T-cell (primary cell): ENCODE data around the gene LRRC4C. TPM values are rescaled to one million over a fixed set of nuclear protein-coding genes. Genes with fewer than 3 reads are reported as not detected.
"Not testable (repeated sequence)": the region's sequence is repeated elsewhere in the genome, so short reads cannot be mapped to it uniquely, and the experiment has no call there.

ENCODE experiments used
- ATAC-seq, 4 experiments: fragments of 200-7000 bp in 3 of 4; fragments of 150-1000 bp in 1 of 4; cut with Tn5 transposase; replicated peaks in 1 of 4; 1 replicate in 3 of 4; 2 replicates in 1 of 4; pipeline ENCODE4 v1.10.0; 2021; ENCODE audit warnings: moderate library complexity in 3 of 4, mild to moderate bottlenecking in 2 of 4, moderate number of reproducible peaks in 1 of 4
- CTCF ChIA-PET, 2 donors: fragments of 300-600 bp; sonication (Branson Sonifier 250); formaldehyde crosslinking; loops; one replicate each; lab custom pipeline; 2022; ENCODE audit warnings: antibody characterized with exemption in 2 of 2; lab: Charles Lee
- POLR2A ChIA-PET, 2 donors: fragments of 300-600 bp; sonication (Branson Sonifier 250); formaldehyde crosslinking; loops; one replicate each; lab custom pipeline; 2022; ENCODE audit warnings: antibody characterized with exemption in 2 of 2; lab: Charles Lee
- DNase-seq, 35 experiments: peaks; one replicate each; pipeline versions ENCODE4 v3.0.0 to v3.0.0-alpha.2; 2013 to 2023
- H3K27ac ChIP-seq: one replicate; pipeline ENCODE4 v1.5.1; 2013; ENCODE audit warnings: low read length
- H3K27me3 ChIP-seq, 2 experiments: replicated peaks in 1 of 2; 1 replicate in 1 of 2; 2 replicates in 1 of 2; pipeline versions ENCODE4 v1.6.1 to v1.7.0; 2013; ENCODE audit warnings: low read length in 1 of 2, mixed read lengths in 1 of 2; ENCODE audit not compliant: control insufficient read depth in 2 of 2, insufficient read depth in 2 of 2; ENCODE audit errors: extremely low read depth in 1 of 2
- H3K36me3 ChIP-seq, 2 donors: 1 replicate in 1 of 2; 2 replicates in 1 of 2; pipeline versions ENCODE4 v1.6.1 to v1.7.0; 2013; ENCODE audit warnings: low read length in 1 of 2; ENCODE audit not compliant: control insufficient read depth in 2 of 2, insufficient read depth in 1 of 2; ENCODE audit errors: extremely low read depth in 1 of 2
- H3K4me1 ChIP-seq, 2 experiments: 1 replicate in 1 of 2; 2 replicates in 1 of 2; pipeline versions ENCODE4 v1.6.1 to v1.7.0; 2013; ENCODE audit warnings: low read length in 2 of 2, mixed read lengths in 1 of 2; ENCODE audit not compliant: insufficient read depth in 2 of 2, control insufficient read depth in 1 of 2; ENCODE audit errors: extremely low read depth in 1 of 2
- H3K4me3 ChIP-seq, 2 donors: 1 replicate in 1 of 2; 2 replicates in 1 of 2; pipeline versions ENCODE4 v1.5.1 to v1.7.0; 2013; ENCODE audit warnings: mild to moderate bottlenecking in 2 of 2, low read length in 1 of 2, moderate library complexity in 1 of 2; ENCODE audit not compliant: control insufficient read depth in 1 of 2; ENCODE audit errors: extremely low read depth in 1 of 2
- H3K9me3 ChIP-seq: 2 replicates; pipeline ENCODE4 v1.7.0; 2013
- H3K27ac Mint-ChIP-seq, 2 donors: one replicate each; pipeline ENCODE4 v1.8.0; 2020 to 2021; ENCODE audit warnings: mild to moderate bottlenecking in 2 of 2, mixed read lengths in 2 of 2
- H3K27me3 Mint-ChIP-seq, 2 donors: one replicate each; pipeline ENCODE4 v1.8.0; 2021 to 2022; ENCODE audit warnings: mixed read lengths in 2 of 2
- H3K36me3 Mint-ChIP-seq: one replicate; pipeline ENCODE4 v1.8.0; 2021; ENCODE audit warnings: mixed read lengths
- H3K4me1 Mint-ChIP-seq, 3 donors: one replicate each; pipeline ENCODE4 v1.8.0; 2020 to 2022; ENCODE audit warnings: mixed read lengths in 3 of 3, mild to moderate bottlenecking in 1 of 3
- H3K4me3 Mint-ChIP-seq, 3 donors: one replicate each; pipeline ENCODE4 v1.8.0; 2020 to 2022; ENCODE audit warnings: mild to moderate bottlenecking in 3 of 3, mixed read lengths in 3 of 3, moderate library complexity in 3 of 3
- H3K9me3 Mint-ChIP-seq, 3 donors: one replicate each; pipeline ENCODE4 v1.8.0; 2020 to 2022; ENCODE audit warnings: mixed read lengths in 3 of 3
- WGBS: methylation state at CpG from one replicate; pipeline ENCODE4 v1.1.5; 2013; ENCODE audit warnings: missing lambda C conversion rate; ENCODE audit not compliant: insufficient coverage; 5-methylcytosine and 5-hydroxymethylcytosine counted together
- total RNA-seq, 35 experiments: library from RNA in 6 of 35; stranded (reverse) in 6 of 35; fragments of 120-200 nt in 1 of 35; gene quantifications; one replicate each; pipeline versions ENCODE4 v1.2.1 to v1.2.4 and lab custom pipeline; 2013 to 2026

LRRC4C gene
- total RNA-seq, 5 donors from 2014 or later (not counting 1 experiment from before 2014, with no cell fraction given) = not detected

DNA sequence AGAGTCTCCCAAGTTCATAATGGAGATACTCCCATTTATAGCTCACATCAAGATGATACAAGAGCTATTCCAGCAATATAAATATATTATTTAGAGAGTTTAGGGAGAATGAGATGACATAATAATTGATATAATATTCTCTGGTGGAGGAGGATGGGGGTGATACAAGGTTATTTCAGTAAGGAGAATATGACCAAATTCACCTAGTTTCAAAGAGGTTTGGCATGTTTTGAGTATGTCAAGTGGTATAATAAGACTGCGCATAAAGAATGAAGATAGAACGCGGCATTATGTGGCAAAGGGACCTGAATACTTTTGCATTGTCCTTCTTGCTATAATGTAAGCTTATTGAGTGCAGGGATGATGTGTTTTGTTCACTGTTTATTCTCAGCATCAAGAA is 1283.5 kb downstream of the LRRC4C start:
- no peak for ATAC-seq

DNA sequence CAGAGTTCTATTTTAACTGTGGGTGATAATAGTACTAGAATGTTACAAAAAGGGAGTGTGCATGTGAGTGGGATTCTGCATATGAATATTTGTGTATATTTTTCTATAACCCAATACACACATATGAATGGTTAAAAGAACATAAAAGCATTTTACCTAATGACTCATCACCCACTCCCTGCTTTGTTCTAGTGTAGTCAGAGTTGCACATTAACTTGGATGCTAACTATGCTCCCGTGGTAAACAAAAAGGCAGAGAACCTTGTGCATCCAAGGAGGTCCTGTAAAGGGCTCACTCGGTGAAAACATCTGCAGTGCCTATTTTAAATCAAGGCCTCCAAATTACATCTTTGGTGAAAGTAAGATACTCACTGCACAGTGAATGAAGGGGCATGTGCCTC is 1289.4 kb downstream of the LRRC4C start:
- WGBS = no CpG with 5 or more reads among the region's 2 CpGs
- Histone ChIP-seq H3K4me3 (no peak overlapping the region), H3K36me3 (no peaks in the 10 kb centered on the region), H3K9me3 (no peaks in the 10 kb centered on the region), H3K4me1 (no peaks in the 10 kb centered on the region), H3K27me3 (no peaks in the 10 kb centered on the region), H3K27ac (no peak overlapping the region)
- DNase-seq = no peak
- ChIA-PET POLR2A (no interaction called here), CTCF (no interaction called here)
- peaks cover 20 to 26% (median 22%) of the 10 kb centered on the region in 3 donors for H3K9me3 Mint-ChIP-seq
- no peaks in the 10 kb centered on the region for H3K27me3 Mint-ChIP-seq
- H3K4me3 Mint-ChIP-seq = no peak overlapping the region
- H3K36me3 Mint-ChIP-seq = no peaks in the 10 kb centered on the region
- no peak overlapping the region for H3K27ac Mint-ChIP-seq
- H3K4me1 Mint-ChIP-seq = no peaks in the 10 kb centered on the region
- ATAC-seq = no peak

More for the DNA sequence above, 1283.5 kb downstream of the LRRC4C start:
- Histone ChIP-seq H3K9me3 (no peaks in the 10 kb centered on the region), H3K4me1 (no peaks in the 10 kb centered on the region), H3K4me3 (no peak overlapping the region), H3K27me3 (no peaks in the 10 kb centered on the region), H3K36me3 (no peaks in the 10 kb centered on the region), H3K27ac (no peak overlapping the region)
- no peaks in the 10 kb centered on the region for H3K27me3 Mint-ChIP-seq
- no peaks in the 10 kb centered on the region for H3K36me3 Mint-ChIP-seq
- ChIA-PET CTCF (no interaction called here), POLR2A (no interaction called here)
- H3K9me3 Mint-ChIP-seq = peaks cover 10 to 31% (median 22%) of the 10 kb centered on the region in 3 donors
- H3K27ac Mint-ChIP-seq = no peak overlapping the region
- no peaks in the 10 kb centered on the region for H3K4me1 Mint-ChIP-seq
- no peak for DNase-seq
- no peak overlapping the region for H3K4me3 Mint-ChIP-seq
- WGBS = no CpG with 5 or more reads among the region's 3 CpGs

DNA sequence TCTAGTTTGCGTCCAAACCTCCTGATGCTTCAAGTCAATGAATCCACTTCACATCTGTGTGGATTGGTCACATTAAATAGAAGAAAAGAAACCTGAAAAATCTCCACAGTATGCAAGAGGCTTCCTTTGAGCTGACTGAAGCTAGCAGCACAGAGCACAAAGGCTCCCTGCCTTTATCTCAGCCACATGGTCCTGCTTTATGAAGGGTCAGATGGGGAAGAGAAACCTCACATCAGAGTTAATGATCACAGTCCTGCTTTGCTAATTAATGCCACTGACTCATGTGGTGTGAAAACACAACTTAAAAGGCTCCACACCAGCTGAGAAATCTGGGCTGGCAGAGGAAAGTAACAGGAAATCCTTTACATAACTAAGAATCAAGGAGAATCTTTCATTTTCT is 1291.0 kb downstream of the LRRC4C start:
- DNase-seq (no peak), ATAC-seq (no peak)
- no peaks in the 10 kb centered on the region for H3K4me1 Mint-ChIP-seq
- no peak overlapping the region for H3K27ac Mint-ChIP-seq
- H3K4me3 Mint-ChIP-seq = no peak overlapping the region
- H3K27ac ChIP-seq = no peak overlapping the region
- H3K4me3 ChIP-seq = no peak overlapping the region
- no peaks in the 10 kb centered on the region for H3K4me1 ChIP-seq
- H3K27me3 Mint-ChIP-seq = no peaks in the 10 kb centered on the region
- no peaks in the 10 kb centered on the region for H3K9me3 ChIP-seq
- ChIA-PET CTCF (no interaction called here), POLR2A (no interaction called here)
- peaks cover 16 to 22% (median 21%) of the 10 kb centered on the region in 3 donors for H3K9me3 Mint-ChIP-seq
- H3K27me3 ChIP-seq = no peaks in the 10 kb centered on the region
- H3K36me3 Mint-ChIP-seq = no peaks in the 10 kb centered on the region
- no peaks in the 10 kb centered on the region for H3K36me3 ChIP-seq
- WGBS = no CpG with 5 or more reads among the region's 1 CpG

DNA sequence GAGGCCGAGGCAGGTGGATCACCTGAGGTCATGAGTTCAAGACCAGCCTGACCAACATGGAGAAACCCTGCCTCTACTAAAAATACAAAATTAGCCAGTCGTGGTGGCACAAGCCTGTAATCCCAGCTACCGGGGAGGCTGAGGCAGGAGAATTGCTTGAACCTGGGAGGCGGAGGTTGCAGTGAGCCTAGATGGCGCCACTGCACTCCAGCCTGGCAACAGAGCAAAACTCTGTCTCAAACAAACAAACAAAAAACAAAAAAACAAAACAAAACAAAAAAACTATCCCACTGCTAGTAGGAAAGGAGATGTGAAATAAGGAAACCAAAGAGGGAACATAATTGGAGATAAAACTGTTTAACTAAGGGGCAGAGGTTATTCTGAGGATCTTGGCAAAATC is 1291.6 kb downstream of the LRRC4C start:
- ATAC-seq, H3K4me3 Mint-ChIP-seq, H3K27ac Mint-ChIP-seq, DNase-seq, H3K27ac ChIP-seq, H3K27me3 ChIP-seq, H3K4me1 Mint-ChIP-seq, CTCF ChIA-PET, POLR2A ChIA-PET, H3K27me3 Mint-ChIP-seq, H3K36me3 Mint-ChIP-seq, H3K9me3 ChIP-seq, H3K36me3 ChIP-seq, H3K4me1 ChIP-seq, H3K4me3 ChIP-seq: not testable (repeated sequence)
- 60% methylated on average over 1 of the region's 5 CpGs for WGBS
- H3K9me3 Mint-ChIP-seq = peaks cover 15 to 21% (median 21%) of the 10 kb centered on the region in 3 donors

DNA sequence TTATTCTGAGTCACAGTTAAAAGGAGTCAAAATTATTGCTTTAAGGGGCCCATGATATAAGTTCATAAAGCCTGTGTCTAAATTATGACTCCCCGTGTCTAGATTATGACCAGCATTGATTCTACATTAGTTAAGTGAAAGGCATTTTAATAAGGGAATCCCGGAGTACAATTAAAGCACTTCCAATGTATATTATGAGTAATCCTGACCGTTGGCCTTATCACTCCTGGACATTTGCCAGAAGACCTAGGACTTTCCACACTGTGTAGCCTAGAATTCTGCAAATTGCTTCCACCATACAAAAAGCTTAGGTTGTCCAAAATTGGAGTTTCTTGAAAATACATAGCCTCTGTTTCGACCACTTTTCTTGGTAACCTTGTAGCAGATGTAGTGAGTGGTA is 1292.6 kb downstream of the LRRC4C start:
- no peak overlapping the region for H3K27ac ChIP-seq
- CTCF ChIA-PET = no interaction called here
- no peak overlapping the region for H3K4me3 ChIP-seq
- H3K27me3 ChIP-seq = no peaks in the 10 kb centered on the region
- POLR2A ChIA-PET = no interaction called here
- H3K36me3 Mint-ChIP-seq = no peaks in the 10 kb centered on the region
- H3K4me1 Mint-ChIP-seq = no peaks in the 10 kb centered on the region
- no CpG with 5 or more reads among the region's 4 CpGs for WGBS
- no peak for DNase-seq
- H3K9me3 ChIP-seq = no peaks in the 10 kb centered on the region
- H3K4me1 ChIP-seq = no peaks in the 10 kb centered on the region
- peaks cover 13 to 21% (median 15%) of the 10 kb centered on the region in 3 donors for H3K9me3 Mint-ChIP-seq
- no peaks in the 10 kb centered on the region for H3K36me3 ChIP-seq
- no peak for ATAC-seq
- no peak overlapping the region for H3K27ac Mint-ChIP-seq
- H3K27me3 Mint-ChIP-seq = no peaks in the 10 kb centered on the region
- H3K4me3 Mint-ChIP-seq = no peak overlapping the region

DNA sequence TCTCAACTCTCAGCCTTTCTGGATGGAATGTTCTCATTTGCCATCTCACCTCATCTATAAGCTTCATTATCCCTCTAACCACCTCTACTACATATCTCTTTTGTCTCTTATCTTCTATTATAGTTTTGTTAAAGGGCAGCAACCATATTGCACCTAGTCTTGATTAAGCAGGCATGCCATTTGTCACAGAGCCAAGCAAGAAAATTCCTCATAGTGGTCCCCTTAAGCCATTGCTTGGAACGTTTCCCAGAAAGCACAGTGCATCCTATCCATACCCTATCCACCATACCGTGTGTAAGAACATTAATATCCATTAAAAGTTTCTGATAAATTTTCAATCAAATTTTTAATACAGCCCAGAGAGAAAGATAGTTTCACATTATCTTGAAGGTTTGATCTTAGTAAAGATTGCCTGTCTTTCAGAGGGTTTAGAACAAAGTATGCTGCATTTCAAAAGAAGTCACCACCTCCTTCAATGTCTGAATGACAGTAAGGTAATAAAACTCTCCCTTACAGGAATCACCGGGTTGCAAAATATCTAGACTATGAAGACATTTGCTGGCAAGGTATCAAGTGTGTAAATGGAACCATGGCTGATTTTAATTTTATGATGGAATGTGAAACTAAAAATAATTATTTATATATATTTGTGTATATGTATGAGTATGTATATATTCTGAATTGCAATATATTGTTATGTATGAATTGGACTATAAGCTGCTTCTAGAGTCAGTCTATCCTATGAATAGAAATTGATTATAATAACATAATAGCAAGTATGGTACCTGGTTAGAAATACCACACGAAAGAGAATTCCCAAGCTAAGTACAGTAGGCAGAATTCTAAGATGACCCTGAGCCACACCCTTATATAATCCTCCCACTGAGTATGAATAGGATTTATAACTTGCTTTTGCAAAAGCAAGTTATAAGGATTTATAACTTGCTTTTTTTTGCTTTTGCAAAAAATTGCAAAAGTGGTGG is 1296.3 kb downstream of the LRRC4C start:
- CTCF ChIA-PET = no interaction called here

More for the DNA sequence above, 1296.3 kb downstream of the LRRC4C start:
- POLR2A ChIA-PET = no interaction called here
- H3K27me3 Mint-ChIP-seq = no peaks in the 10 kb centered on the region
- no peak for DNase-seq
- H3K9me3 Mint-ChIP-seq = peaks cover 12 to 25% (median 19%) of the 10 kb centered on the region in 3 donors
- H3K4me3 ChIP-seq = no peak overlapping the region
- H3K27me3 ChIP-seq = no peaks in the 10 kb centered on the region
- no CpG with 5 or more reads among the region's 4 CpGs for WGBS
- ATAC-seq = no peak
- H3K36me3 Mint-ChIP-seq = no peaks in the 10 kb centered on the region
- H3K4me1 ChIP-seq = no peaks in the 10 kb centered on the region
- no peak overlapping the region for H3K27ac Mint-ChIP-seq
- H3K9me3 ChIP-seq = no peaks in the 10 kb centered on the region
- no peaks in the 10 kb centered on the region for H3K36me3 ChIP-seq
- no peak overlapping the region for H3K27ac ChIP-seq
- no peaks in the 10 kb centered on the region for H3K4me1 Mint-ChIP-seq
- no peak overlapping the region for H3K4me3 Mint-ChIP-seq
